ENCODE results near the gene CYP4Z1. TPM values are rescaled to one million over a fixed set of nuclear protein-coding genes. Genes with fewer than 3 reads are reported as not detected.

CYP4Z1 gene
- not detected in 5 replicates for total RNA-seq (2022; extraction: Qiagen RNA extraction)

GRCh38 chr1:47067097-47067594, at the start of gene CYP4Z1:
Gene CYP4Z1, plus strand, starts transcription at chr1:47067231. Its CDS starts 260 bp downstream, at chr1:47067491.

DNA sequence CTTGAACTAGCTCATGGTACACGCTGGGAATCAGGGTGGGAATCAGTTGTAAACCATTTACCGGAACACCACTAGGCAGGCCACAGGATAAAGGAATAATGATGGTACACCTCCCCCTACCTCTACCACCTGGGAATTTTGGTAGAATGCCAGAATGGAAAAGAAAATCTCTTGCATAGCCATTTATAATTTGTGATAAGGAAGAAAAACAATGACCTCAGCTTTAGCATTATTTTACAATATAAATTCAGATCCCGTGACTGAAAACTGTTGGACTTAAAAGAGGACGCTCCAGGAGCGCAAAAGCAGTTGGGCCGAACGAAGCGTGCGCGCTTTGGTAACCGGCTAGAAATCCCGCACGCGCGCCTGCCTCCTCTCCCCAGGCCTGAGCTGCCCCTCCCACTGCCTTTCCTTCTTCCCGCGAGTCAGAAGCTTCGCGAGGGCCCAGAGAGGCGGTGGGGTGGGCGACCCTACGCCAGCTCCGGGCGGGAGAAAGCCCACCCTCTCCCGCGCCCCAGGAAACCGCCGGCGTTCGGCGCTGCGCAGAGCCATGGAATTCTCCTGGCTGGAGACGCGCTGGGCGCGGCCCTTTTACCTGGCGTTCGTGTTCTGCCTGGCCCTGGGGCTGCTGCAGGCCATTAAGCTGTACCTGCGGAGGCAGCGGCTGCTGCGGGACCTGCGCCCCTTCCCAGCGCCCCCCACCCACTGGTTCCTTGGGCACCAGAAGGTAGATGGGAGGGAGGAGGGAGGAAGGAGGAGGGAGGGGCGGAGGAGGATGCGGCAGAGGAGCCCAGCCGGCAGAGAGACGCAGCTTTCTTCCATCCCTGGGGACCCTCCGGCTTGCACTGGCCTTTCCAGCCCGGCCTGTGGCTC, 43.5 kb upstream of the CYP4Z1 start, which contains the start of gene CYP4X1:
CYP4X1 (plus strand) TSS at position 402 of the 873 bp plus-strand sequence; CDS start at position 551, 149 bp downstream.

GRCh38 chr1:47137198-47137597, 70.2 kb downstream of the CYP4Z1 start, which contains the start of gene CYP4A22:
Gene CYP4A22, plus strand, starts transcription at chr1:47137441. Its CDS starts 45 bp downstream, at chr1:47137486.

Other genes starting within 250 kb of the CYP4Z1 start
- not detected in 5 replicates for gene CYP4A11, start 125.8 kb upstream of the CYP4Z1 start, total RNA-seq (2022; extraction: Qiagen RNA extraction)
- gene CYP4X1, start 43.6 kb upstream of the CYP4Z1 start, total RNA-seq (2022; extraction: Qiagen RNA extraction) = 0.04 to 0.08 TPM (median 0.05 TPM) in 3 of 5 replicates, not detected in the others
- gene CYP4A22, start 70.2 kb downstream of the CYP4Z1 start, total RNA-seq (2022; extraction: Qiagen RNA extraction) = not detected in 5 replicates
- 6.1 to 8.3 TPM (median 7.1 TPM) in 5 replicates for gene PDZK1IP1, start 122.8 kb downstream of the CYP4Z1 start, total RNA-seq (2022; extraction: Qiagen RNA extraction)
- 0.01 to 0.05 TPM (median 0.02 TPM) in 4 of 5 replicates, not detected in the other for gene TAL1, start 165.0 kb downstream of the CYP4Z1 start, total RNA-seq (2022; extraction: Qiagen RNA extraction)
- 7.5 to 11.8 TPM (median 10.9 TPM) in 5 replicates for gene STIL, start 246.9 kb downstream of the CYP4Z1 start, total RNA-seq (2022; extraction: Qiagen RNA extraction)

Measured in A549 treated with dexamethasone at 1 μM for 4 hours (cell line).